ENCODE measurements around the gene CHST15.

CHST15 gene

DNA sequence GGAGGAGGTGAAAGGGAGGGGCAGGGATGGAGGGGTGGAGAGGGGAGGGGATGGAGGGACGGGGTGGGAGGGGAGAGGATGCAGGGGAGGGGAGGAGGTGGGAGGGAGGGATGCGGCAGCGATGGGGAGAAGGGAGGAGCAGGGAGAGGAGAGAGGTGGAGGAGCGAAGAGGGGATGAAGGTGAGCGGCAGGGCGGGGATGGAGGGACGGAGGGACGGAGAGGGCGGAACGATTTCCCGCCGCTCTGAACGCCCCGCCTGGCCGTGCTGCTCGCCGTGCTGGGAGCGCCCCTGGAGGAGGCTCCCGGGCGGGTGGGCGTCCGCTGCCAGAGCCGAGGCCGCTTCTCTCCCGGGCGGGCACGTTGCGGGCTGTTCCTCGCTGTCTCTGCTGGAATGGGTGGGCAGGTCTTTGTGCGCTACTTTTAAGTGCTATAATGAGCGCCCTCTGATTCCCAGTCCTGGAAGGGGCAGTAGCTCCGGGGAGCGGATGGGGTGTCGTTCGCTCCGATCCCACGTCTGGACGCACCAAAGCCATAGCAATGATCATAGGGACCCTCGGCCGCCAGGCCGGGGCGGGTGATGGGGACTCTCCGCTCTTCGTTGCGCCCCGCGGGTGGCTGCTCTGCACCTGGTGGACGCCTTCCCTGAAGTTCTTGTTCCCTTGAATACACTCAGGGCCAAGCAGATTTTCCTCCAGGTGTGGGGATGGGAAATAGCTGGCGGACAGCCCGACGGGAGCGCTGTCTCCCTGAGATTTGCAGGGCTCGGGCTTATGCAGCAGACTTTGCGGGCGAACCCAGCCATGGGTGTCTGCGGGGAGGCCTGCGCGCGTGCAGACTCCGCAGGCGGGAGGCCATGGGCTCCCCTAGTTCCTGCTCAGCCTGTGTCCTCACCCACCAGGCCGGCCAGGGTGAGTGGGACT lies 120.7 kb downstream of the CHST15 start:
- Histone ChIP-seq H3K27me3 (ENCODE audit: low read depth, low read length) (peaks cover 25% of the 10 kb centered on the region), H3K36me3 (ENCODE audit: control insufficient read depth in 1 of 2, insufficient read depth in 2 of 2, low read length in 2 of 2) (no peaks in the 10 kb centered on the region), H3K4me1 (ENCODE audit: control insufficient read depth in 1 of 2, insufficient read depth in 2 of 2, low read length in 2 of 2) (peaks cover 0 to 6% of the 10 kb centered on the region in 2 donors), H3K27ac (ENCODE audit: low read length) (no peak overlapping the region), H3K9me3 (ENCODE audit: control insufficient read depth in 1 of 2, low read length in 2 of 2) (peaks cover 6% of the 10 kb centered on the region in 2 donors), H3K4me3 (ENCODE audit: low read depth in 1 of 2, low read length in 2 of 2) (peak overlapping the region in 1 of 2 donors; percentile 35)

DNA sequence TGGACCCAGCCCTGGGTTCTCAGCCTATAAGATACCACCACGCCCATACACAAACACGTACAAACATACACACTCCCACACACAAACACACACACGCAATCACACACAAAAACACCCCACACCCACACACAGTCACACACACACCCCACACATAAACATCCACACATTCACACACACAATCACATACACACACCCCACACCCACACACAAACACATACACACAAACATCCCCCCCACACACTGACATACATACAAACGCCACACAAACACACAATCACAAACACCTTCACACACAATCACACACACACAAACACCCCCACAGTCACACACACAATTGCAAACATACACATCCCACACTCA lies 122.5 kb downstream of the CHST15 start:
- H3K36me3 ChIP-seq (ENCODE audit: control insufficient read depth in 1 of 2, insufficient read depth in 2 of 2, low read length in 2 of 2): no peaks in the 10 kb centered on the region
- no peak overlapping the region for H3K4me3 ChIP-seq (ENCODE audit: low read depth in 1 of 2, low read length in 2 of 2)
- no peak overlapping the region for H3K27ac ChIP-seq (ENCODE audit: low read length)
- peaks cover 6% of the 10 kb centered on the region in 2 donors for H3K9me3 ChIP-seq (ENCODE audit: control insufficient read depth in 1 of 2, low read length in 2 of 2)
- peaks cover 0 to 12% of the 10 kb centered on the region in 2 donors for H3K4me1 ChIP-seq (ENCODE audit: control insufficient read depth in 1 of 2, insufficient read depth in 2 of 2, low read length in 2 of 2)
- peaks cover 25% of the 10 kb centered on the region for H3K27me3 ChIP-seq (ENCODE audit: low read depth, low read length)

DNA sequence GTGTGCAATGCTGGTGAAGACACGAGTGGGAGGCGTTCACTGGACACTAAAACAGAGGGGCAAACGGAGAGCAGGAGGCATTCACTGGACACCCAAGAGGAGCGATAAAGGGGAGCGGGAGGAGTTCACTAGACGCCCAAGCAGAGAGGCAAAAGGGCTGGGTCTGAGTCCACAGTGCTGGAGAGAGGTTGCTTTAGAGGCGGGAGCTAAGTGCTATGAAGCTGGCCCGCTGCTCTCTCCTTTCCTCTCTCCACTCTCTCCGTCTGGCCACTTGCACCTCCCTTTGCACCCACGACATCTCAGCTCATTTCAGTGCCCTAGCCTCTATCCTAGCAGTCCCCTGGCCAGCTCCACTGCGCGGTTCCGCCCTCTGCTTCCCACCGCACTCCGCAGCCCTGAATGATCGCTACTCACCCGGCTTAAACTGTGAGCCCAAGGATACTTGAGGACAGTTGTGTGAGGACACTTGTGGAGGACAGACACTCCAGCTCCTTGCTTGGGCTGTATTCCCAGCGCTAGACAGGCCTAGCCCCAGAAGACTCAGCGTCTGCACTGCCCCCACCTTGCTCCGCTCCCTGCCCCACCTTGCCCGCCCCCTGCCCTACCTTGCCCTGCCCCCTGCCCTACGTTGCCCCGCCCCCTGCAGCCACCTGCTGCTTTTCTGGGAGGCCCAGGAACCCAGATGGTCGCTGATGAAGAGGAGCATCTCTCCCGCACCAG lies 123.0 kb downstream of the CHST15 start:
- Histone ChIP-seq H3K4me1 (ENCODE audit: control insufficient read depth in 1 of 2, insufficient read depth in 2 of 2, low read length in 2 of 2) (peaks cover 0 to 12% of the 10 kb centered on the region in 2 donors), H3K27ac (ENCODE audit: low read length) (no peak overlapping the region), H3K36me3 (ENCODE audit: control insufficient read depth in 1 of 2, insufficient read depth in 2 of 2, low read length in 2 of 2) (no peaks in the 10 kb centered on the region), H3K27me3 (ENCODE audit: low read depth, low read length) (peaks cover 25% of the 10 kb centered on the region), H3K9me3 (ENCODE audit: control insufficient read depth in 1 of 2, low read length in 2 of 2) (peaks cover 6% of the 10 kb centered on the region in 2 donors), H3K4me3 (ENCODE audit: low read depth in 1 of 2, low read length in 2 of 2) (no peak overlapping the region)

DNA sequence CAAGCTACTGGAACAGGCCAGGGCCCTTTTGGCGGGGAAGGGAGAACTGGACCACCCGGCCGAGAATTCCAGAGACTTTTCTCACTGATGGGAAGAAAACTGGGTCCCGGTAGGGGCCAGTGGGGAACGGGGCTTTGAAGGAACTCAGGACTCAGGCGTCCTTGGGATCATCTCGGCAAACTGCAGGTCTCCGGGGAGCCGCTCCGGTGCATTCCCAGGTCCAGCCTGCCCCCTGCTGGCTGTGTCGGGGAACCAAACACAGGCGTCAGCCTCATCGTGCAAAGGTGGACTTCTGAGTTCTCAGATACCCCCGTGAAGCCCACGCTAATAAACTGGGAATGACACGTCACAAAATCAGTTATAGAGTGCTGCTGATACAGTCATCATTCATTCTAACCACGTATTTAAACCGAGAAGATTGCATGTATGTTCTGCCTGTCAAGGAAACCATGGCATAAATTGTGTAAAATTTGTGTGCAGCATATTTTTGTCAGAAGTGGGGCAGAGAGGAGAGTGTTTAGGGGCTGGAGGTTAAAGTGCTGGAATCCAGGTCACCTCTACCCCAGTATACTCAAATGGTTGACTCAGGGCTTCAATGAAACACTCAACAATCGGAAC lies 125.7 kb downstream of the CHST15 start:
- peaks cover 17% of the 10 kb centered on the region for H3K27me3 ChIP-seq (ENCODE audit: low read depth, low read length)

DNA sequence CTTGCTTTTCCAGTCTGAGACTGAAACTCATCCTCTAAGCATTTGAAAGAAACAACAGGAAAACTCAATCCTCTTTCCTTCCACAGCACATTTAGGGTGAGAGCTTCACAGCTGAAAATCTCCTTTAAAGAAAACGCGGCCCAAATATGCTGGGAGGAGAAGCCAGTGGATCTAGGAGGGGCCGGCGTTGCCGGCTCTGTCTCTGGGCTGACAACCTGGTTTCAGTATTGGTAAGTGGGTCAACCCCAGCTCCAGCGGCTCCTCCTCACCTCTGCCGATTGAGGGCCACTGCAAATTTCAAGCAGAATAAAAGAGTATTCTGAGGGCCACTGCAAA lies 126.5 kb downstream of the CHST15 start:
- H3K27ac ChIP-seq (ENCODE audit: low read length): no peak overlapping the region
- no peaks in the 10 kb centered on the region for H3K9me3 ChIP-seq (ENCODE audit: control insufficient read depth in 1 of 2, low read length in 2 of 2)
- H3K36me3 ChIP-seq (ENCODE audit: control insufficient read depth in 1 of 2, insufficient read depth in 2 of 2, low read length in 2 of 2): no peaks in the 10 kb centered on the region
- H3K4me1 ChIP-seq (ENCODE audit: control insufficient read depth in 1 of 2, insufficient read depth in 2 of 2, low read length in 2 of 2): peaks cover 0 to 19% of the 10 kb centered on the region in 2 donors
- H3K27me3 ChIP-seq (ENCODE audit: low read depth, low read length): peaks cover 16% of the 10 kb centered on the region
- H3K4me3 ChIP-seq (ENCODE audit: low read depth in 1 of 2, low read length in 2 of 2): no peak overlapping the region

More for the DNA sequence above, 125.7 kb downstream of the CHST15 start:
- no peaks in the 10 kb centered on the region for H3K9me3 ChIP-seq (ENCODE audit: control insufficient read depth in 1 of 2, low read length in 2 of 2)
- H3K27ac ChIP-seq (ENCODE audit: low read length): no peak overlapping the region
- H3K4me1 ChIP-seq (ENCODE audit: control insufficient read depth in 1 of 2, insufficient read depth in 2 of 2, low read length in 2 of 2): peaks cover 0 to 18% of the 10 kb centered on the region in 2 donors
- H3K36me3 ChIP-seq (ENCODE audit: control insufficient read depth in 1 of 2, insufficient read depth in 2 of 2, low read length in 2 of 2): no peaks in the 10 kb centered on the region
- H3K4me3 ChIP-seq (ENCODE audit: low read depth in 1 of 2, low read length in 2 of 2): no peak overlapping the region

DNA sequence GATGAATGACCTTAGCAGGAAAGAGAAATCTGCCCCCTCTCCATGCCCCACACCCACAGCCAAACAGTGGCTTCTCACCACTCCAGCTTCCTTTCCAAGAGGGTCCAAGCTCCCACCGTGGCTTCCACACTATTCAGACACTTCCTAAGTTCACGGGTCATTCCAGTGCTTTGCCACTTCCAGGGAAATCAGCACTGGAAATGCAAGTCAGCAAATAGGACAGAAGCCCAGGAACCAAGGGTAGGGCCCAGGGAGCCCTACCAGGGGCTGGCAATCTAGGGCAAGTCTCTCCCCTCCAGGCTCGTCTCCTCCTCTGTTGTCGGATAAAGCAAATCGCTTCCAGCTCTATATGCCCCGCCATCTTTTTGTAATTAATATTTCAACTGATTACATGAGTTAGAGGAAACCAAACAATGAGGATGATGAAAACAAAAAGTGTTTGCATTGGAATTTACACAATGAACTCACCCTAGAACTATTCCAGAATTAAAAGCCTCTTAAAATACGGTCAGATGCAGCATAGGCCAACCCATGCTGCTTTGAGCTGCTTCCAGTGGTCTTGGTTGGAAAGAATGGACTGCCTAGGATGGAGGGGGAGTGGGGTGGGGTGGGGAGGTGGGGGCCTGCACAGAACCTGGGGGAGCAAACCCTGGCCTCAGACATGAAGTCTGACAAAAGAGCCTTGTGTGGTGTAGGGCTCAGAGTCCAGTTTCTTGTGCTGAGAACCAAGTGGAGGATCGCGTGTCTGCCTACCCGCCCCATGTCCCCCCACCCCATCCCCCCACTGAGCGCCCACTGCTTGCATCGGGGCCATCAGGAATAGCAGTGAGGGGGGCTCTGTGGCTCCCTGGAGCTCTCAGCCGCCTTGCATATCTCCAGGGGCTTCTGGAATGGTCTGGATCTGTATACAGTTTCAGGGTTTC lies 127.2 kb downstream of the CHST15 start:
- Histone ChIP-seq H3K27me3 (ENCODE audit: low read depth, low read length) (peaks cover 11% of the 10 kb centered on the region), H3K36me3 (ENCODE audit: control insufficient read depth in 1 of 2, insufficient read depth in 2 of 2, low read length in 2 of 2) (no peaks in the 10 kb centered on the region), H3K9me3 (ENCODE audit: control insufficient read depth in 1 of 2, low read length in 2 of 2) (no peaks in the 10 kb centered on the region), H3K27ac (ENCODE audit: low read length) (no peak overlapping the region), H3K4me1 (ENCODE audit: control insufficient read depth in 1 of 2, insufficient read depth in 2 of 2, low read length in 2 of 2) (peaks cover 0 to 19% of the 10 kb centered on the region in 2 donors), H3K4me3 (ENCODE audit: low read depth in 1 of 2, low read length in 2 of 2) (no peak overlapping the region)

DNA sequence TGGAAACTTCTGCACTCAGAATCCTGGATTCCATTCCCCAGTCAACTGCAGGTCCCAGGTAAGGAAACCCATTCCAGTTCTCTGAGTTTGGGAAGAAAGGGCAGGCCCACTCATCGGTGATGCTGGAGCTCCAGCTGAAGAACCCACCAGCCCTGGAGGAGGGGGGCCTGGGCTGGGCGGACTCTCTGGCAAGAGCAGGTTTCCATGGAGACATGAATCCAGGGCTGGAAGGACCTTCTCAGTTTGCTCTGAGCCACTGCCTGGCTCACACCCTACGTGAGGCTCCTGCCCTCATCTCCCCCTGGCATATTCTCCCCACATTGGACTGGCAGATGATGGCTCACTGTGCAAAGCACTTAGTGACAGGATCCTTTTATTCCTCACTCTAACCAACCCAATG lies 128.4 kb downstream of the CHST15 start:
- no peaks in the 10 kb centered on the region for H3K36me3 ChIP-seq (ENCODE audit: control insufficient read depth in 1 of 2, insufficient read depth in 2 of 2, low read length in 2 of 2)
- no peaks in the 10 kb centered on the region for H3K27me3 ChIP-seq (ENCODE audit: low read depth, low read length)
- no peak overlapping the region for H3K27ac ChIP-seq (ENCODE audit: low read length)
- H3K4me1 ChIP-seq (ENCODE audit: control insufficient read depth in 1 of 2, insufficient read depth in 2 of 2, low read length in 2 of 2): peaks cover 0 to 19% of the 10 kb centered on the region in 2 donors
- no peak overlapping the region for H3K4me3 ChIP-seq (ENCODE audit: low read depth in 1 of 2, low read length in 2 of 2)
- no peaks in the 10 kb centered on the region for H3K9me3 ChIP-seq (ENCODE audit: control insufficient read depth in 1 of 2, low read length in 2 of 2)

DNA sequence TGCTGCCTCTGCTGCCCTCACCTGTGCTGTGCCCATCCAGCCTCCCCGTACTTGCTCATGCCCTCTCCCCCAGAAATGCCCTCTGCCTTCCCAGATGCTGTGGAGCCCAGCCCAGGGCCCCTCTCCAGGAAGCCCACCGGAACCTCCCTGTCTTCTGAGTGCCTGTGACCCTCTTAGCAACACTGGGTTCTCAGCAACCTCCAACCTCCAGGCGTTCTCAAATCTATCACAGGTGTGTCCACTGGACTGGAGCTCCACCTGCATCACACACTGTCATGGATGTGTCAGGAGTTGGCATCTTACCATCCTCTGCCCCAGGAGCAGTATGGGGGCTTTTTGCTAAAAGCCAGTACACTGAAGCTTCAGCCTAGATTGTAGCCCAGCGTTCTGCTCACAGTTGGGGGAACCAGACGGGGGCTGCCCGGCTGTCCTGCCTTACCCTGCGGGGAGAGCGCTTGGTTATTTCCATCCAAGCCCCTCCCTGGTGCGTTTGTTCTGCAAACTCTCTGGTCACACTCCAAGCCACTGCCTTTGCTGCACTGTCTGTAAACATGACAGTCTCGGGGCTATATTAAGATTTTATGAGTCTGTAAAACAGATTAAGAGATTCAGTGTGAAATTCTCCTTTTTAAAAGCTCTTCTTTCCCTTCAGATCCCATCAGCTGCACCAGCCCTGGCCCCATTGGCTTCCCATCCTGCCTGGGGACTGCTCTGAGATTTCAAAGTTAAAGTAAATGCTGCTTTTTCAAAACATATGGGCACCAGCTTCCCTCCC lies 130.5 kb downstream of the CHST15 start:
- Histone ChIP-seq H3K27me3 (ENCODE audit: low read depth, low read length) (no peaks in the 10 kb centered on the region), H3K36me3 (ENCODE audit: control insufficient read depth in 1 of 2, insufficient read depth in 2 of 2, low read length in 2 of 2) (no peaks in the 10 kb centered on the region), H3K9me3 (ENCODE audit: control insufficient read depth in 1 of 2, low read length in 2 of 2) (no peaks in the 10 kb centered on the region), H3K4me3 (ENCODE audit: low read depth in 1 of 2, low read length in 2 of 2) (no peak overlapping the region), H3K27ac (ENCODE audit: low read length) (no peak overlapping the region), H3K4me1 (ENCODE audit: control insufficient read depth in 1 of 2, insufficient read depth in 2 of 2, low read length in 2 of 2) (peaks cover 0 to 19% of the 10 kb centered on the region in 2 donors)

DNA sequence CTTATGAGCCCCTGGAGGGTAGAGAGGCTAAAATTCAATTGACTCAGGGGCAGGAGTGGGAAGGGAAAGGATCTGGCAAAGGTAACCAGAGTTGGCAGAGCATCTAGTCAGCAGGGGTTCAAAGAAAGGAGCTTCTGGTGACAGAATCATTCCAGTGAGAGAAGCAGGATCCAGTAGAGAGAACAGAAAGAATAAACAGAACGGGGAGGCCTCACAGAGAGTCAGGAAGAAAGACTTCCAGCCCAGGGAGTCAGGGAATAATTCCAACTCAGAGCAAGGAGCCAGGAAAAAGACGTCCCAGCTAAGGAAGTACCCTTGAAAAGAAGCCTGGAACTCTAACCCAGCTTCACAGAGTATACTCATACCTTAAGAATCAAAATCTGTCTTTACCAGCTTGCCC lies 135.2 kb downstream of the CHST15 start:
- H3K9me3 ChIP-seq (ENCODE audit: control insufficient read depth in 1 of 2, low read length in 2 of 2): no peaks in the 10 kb centered on the region
- peak overlapping the region; percentile 40 for H3K27ac ChIP-seq (ENCODE audit: low read length)
- H3K4me3 ChIP-seq (ENCODE audit: low read depth in 1 of 2, low read length in 2 of 2): no peak overlapping the region
- no peaks in the 10 kb centered on the region for H3K27me3 ChIP-seq (ENCODE audit: low read depth, low read length)
- peaks cover 0 to 6% of the 10 kb centered on the region in 2 donors for H3K4me1 ChIP-seq (ENCODE audit: control insufficient read depth in 1 of 2, insufficient read depth in 2 of 2, low read length in 2 of 2)
- H3K36me3 ChIP-seq (ENCODE audit: control insufficient read depth in 1 of 2, insufficient read depth in 2 of 2, low read length in 2 of 2): no peaks in the 10 kb centered on the region

Data from muscle layer of duodenum (tissue), 2 donors.